COLO829 (cell line): ENCODE measurements around the gene CMTM4.
A peak's percentile ranks its signal among the peaks of the same experiment; 100 is the strongest.
"Not testable (repeated sequence)": the region's sequence is repeated elsewhere in the genome, so short reads cannot be mapped to it uniquely, and the experiment has no call there.

ENCODE experiments used
- DNase-seq: peaks from one replicate; pipeline ENCODE4 v3.0.0; 2012; ENCODE audit warnings: low spot score

The CMTM4 gene

GRCh38 chr16:66705790-66706505, 9.4 kb upstream of the CMTM4 start:
- DNase-seq = no peak

DNA sequence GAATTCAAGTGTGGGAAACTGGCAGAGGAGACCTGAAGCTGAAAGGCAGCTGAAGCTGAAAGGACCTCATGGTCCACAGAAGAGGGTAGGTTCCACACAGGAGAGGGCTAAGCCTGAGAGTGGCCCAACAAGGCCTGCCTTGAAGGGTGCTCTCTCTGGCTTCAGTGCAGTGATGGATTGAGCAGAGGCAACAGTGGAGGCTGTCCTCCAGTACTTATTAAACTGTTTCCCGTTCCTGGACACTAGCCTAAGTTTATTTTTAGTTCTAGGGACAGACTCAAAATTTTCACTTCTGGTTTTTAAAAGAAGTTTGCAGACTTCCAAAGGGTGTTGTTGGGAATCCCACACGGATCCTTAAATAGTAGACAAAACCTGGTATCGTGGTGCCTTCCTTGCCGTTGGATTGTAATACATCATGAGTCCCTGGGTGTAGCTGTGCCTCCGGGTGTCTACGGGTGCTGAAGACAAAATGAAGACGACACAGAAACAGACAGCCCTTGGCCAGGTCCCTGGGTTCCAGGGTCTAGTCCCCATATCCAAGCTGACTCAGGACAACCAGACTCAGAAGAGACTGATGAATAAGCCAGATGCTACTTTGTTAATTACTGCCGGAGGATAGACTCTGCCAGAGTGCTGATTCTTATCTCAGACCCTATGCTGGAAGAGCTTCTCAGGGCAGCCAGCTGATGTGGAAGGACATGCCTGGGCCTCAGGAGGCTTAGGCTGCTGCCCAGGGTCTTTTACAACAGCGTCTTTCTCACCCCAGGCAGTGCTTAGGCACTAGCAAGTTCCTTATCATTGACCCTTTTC, 7.1 kb upstream of the CMTM4 start:
- no peak for DNase-seq

GRCh38 chr16:66701516-66701915, 5.0 kb upstream of the CMTM4 start:
- no peak for DNase-seq

- no peak for DNase-seq
These were observed 4.5 kb upstream of the CMTM4 start for GRCh38 chr16:66701026-66701425.

DNA sequence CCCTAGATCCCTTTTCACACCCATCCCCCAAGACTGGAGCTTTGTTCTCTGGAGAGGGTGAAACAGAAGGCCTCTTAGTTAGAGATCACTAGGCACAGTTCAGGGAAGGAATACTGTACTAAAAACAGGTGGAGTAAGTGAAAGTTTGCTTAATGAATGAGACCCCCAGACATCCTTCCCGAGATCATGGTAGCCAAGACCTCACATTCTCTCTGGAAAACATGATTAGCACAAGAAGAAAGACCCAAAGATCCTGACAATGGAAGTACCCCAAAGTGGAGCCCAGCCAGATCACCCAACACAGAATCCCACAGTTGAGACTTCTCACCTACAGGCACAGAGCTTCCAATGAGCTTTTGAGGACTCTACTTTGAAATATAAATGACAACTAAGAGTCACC, 3.4 kb upstream of the CMTM4 start:
- no peak for DNase-seq

DNA sequence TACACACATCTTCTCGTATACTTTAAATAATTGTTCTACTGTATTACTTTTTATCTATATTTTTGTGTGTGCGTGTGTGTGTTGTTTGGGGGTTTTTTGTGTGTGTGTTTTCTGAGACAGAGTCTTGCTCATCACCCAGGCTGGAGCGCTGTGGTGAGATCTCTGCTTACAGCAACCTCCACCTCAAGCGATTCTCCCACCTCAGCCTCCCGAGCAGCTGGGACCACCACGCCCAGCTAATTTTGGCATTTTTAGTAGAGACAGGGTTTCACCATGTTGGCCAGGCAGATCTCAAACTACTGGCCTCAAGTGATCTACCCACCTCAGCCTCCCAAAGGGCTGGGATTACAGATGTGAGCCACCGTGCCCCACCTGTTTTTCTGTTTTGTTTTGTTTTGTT, 1.5 kb upstream of the CMTM4 start:
- no peak for DNase-seq

- no peak for DNase-seq
These were observed 441 bp downstream of the CMTM4 start for GRCh38 chr16:66695935-66696668.

DNA sequence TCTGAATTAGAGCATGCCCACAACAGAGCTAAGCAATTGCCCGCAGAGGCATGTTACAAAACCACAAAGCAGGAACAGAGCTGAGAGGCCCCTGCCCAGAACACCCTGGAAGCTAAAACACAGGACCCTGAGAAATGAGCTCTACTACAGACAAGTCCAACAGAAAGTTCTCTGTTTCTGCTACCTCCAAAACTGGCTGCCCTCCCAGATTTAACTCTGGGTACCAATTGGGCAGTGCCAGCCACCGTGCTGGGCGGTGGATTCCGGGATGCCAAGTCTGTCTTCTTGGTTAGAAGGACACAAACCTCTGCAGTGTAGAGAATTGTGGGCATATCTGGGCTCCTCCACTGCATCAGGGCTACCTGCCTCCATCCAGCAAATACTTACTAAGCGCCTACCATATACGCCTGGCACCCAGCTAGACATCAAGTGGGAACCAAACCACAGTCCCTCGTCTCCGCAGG, 1.0 kb downstream of the CMTM4 start:
- no peak for DNase-seq

DNA sequence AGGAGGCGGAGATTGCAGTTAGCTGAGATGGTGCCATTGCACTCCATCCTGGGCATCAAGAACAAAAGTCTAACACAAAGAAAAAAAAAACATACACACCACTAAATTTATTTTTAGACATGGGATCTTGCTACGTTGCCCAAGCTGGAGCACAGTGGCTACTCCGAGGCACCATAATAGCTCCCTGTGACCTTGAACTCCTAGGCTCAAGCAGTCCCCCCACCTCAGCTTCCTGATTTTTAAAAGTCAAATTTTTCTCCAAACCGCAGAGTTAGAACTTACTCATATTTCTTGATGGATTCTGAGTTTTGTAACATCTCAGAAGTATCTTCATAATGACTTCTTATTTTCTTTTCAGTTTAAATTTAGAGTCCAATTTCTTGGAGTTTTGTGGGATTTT, 3.4 kb downstream of the CMTM4 start:
- DNase-seq = no peak

GRCh38 chr16:66692341-66692740, 4.2 kb downstream of the CMTM4 start:
- DNase-seq = no peak

DNA sequence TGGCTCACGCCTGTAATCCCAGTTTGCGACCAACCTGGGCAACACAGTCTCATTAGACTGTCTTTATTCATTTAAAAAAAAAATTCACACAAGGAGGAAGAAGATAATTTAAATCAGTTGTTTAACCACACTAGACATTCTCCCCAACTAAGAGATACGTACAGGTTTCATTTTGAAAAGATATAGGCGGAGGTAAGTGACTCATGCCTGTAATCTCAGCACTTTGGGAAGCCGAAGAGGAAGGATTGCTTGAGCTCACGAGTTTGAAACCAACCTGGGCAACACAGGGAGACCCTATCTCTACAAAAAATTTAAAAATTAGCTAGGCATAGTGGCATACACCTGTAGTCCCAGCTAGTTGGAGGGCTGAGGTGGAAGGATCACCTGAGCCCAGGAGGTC, 5.3 kb downstream of the CMTM4 start:
- no peak for DNase-seq

GRCh38 chr16:66690106-66690847, 6.3 kb downstream of the CMTM4 start:
- DNase-seq = peak; percentile 18

- DNase-seq = no peak
These were observed 7.3 kb downstream of the CMTM4 start for GRCh38 chr16:66689282-66689681.

- DNase-seq = no peak
These were observed 8.5 kb downstream of the CMTM4 start for GRCh38 chr16:66687906-66688625.

- not testable (repeated sequence) for DNase-seq
These were observed 10.9 kb downstream of the CMTM4 start for GRCh38 chr16:66685501-66686115.

DNA sequence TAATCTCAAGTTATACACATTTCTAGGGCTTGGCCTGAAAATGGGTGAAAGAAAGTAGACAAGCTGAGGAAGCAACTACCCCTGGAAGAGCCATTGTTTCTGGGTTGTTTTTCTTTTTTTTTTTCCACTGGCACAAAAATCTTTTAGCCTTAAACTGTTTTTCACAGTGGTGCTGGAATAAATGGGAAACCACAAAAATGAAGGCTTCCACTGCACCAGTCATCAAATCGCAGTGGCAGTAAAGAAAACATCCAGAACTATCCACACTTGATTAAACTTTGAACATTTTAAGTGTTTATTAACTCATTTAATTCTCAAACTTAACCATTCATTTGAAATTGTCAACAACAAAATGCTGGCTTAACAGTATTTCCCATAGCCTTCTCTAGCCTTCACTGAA, 14.3 kb downstream of the CMTM4 start:
- DNase-seq = no peak

DNA sequence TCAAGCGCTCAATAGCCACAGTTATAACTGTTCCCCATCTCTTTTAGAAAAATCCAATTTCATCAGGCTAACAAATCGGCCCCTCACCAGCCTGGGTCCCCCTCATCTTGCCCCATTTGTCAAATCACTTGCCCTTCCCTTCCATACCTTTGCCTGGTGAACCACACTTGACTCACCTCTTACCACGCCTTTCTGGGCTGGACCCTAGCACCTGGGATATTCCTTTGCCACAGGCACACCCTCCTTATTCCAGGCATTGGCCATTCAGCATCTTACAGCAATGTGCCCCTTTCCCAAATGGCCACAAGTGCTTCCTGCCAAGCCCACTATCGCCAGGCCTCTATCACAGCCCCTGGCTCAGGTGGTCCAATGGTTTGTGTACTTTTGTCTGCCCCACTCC, 14.9 kb downstream of the CMTM4 start:
- DNase-seq = no peak

DNA sequence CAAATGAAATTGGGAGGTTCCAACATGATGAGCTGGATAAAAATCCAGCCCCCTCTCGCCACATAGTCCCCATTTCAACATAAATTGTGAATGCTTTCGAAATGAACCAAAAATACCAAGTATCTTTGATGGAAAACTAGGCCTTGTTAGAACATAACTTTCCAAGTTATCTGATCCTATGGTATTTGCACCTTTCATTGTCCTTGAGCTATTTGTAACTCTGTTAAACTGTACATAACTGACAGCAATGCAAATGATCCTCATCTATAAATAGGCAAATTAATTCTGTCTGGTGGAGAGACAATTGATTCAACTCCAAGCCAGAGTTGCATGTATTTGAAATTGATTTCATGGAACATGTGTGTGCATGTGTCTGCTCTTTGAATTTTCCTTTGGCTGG, 18.2 kb downstream of the CMTM4 start:
- no peak for DNase-seq

GRCh38 chr16:66677836-66678235, 18.7 kb downstream of the CMTM4 start:
- no peak for DNase-seq

DNA sequence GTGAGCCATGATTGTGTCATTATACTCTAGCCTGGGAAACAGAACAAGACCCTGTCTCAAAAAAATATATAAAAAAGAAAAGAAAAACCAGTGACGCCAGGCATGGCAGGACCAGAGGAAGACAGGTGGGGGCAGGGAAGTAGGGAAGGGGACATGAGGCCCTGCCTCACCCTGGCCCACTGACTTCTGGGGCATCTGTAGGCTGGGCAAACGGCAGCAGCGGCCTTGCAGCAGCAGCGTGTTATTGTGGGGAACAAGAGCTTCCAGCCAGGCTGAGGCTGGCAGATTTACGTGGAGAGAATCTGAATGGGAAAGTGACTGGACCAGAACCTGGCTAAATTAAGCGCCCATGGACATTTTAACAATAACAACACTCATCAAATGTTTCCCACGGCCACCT, 19.4 kb downstream of the CMTM4 start:
- DNase-seq = no peak

GRCh38 chr16:66676599-66676998, 19.9 kb downstream of the CMTM4 start:
- DNase-seq = no peak
